GM23338 (cell line): ENCODE measurements around the gene PKP3.

Experiments used
- CREB1 ChIP-seq: fragments of 250-450 bp; sonication (Bioruptor Pico); IDR thresholded peaks from 2 replicates; pipeline ENCODE4 v1.5.0; 2020; ENCODE audit warnings: low read depth, mild to moderate bottlenecking, moderate library complexity
- CTCF ChIP-seq, 2 experiments: fragments of 200-600 bp in 1 of 2; sonication (generic) in 1 of 2; conservative IDR thresholded peaks; 2 replicates each; pipeline versions ENCODE4 v1.5.1 to v1.6.1; 2016 to 2017; ENCODE audit warnings: antibody characterized with exemption in 2 of 2, low read depth in 2 of 2, mild to moderate bottlenecking in 2 of 2, moderate library complexity in 1 of 2
- ETS1 ChIP-seq: IDR thresholded peaks from 2 replicates; pipeline ENCODE4 v1.6.1; 2016; ENCODE audit warnings: antibody characterized with exemption
- EZH2 ChIP-seq: fragments of 200-600 bp; sonication (generic); IDR thresholded peaks from one replicate; pipeline ENCODE4 v1.8.0; 2017; ENCODE audit warnings: antibody characterized with exemption, mild to moderate bottlenecking, low read depth; ENCODE audit not compliant: unreplicated experiment
- EZH2phosphoT487 ChIP-seq: fragments of 200-600 bp; sonication (generic); IDR thresholded peaks from one replicate; pipeline ENCODE4 v1.8.1; 2018; ENCODE audit warnings: antibody characterized with exemption; ENCODE audit not compliant: unreplicated experiment
- JUNB ChIP-seq: IDR thresholded peaks from one replicate; pipeline ENCODE4 v1.6.1; 2016; ENCODE audit warnings: antibody characterized with exemption; ENCODE audit not compliant: unreplicated experiment
- NANOG ChIP-seq: IDR thresholded peaks from 2 replicates; pipeline ENCODE4 v1.6.1; 2016; ENCODE audit warnings: antibody characterized with exemption, borderline replicate concordance
- POLR2AphosphoS5 ChIP-seq: IDR thresholded peaks from 2 replicates; pipeline ENCODE4 v1.6.1; 2016; ENCODE audit warnings: antibody characterized with exemption, low read depth
- STAT1 ChIP-seq: IDR thresholded peaks from one replicate; pipeline ENCODE4 v1.6.1; 2016; ENCODE audit warnings: antibody characterized with exemption; ENCODE audit not compliant: unreplicated experiment
- ZNF114 ChIP-seq: fragments of 250-450 bp; sonication (Bioruptor Pico); IDR thresholded peaks from 2 replicates; pipeline ENCODE4 v1.5.0; 2020; ENCODE audit warnings: mild to moderate bottlenecking, moderate library complexity
- ZNF331 ChIP-seq: fragments of 250-450 bp; sonication (Bioruptor Pico); IDR thresholded peaks from 2 replicates; pipeline ENCODE4 v1.5.0; 2020; ENCODE audit warnings: low read depth, mild to moderate bottlenecking, moderate library complexity
- ZNF462 ChIP-seq: fragments of 250-450 bp; sonication (Bioruptor Pico); IDR thresholded peaks from 2 replicates; pipeline ENCODE4 v1.5.0; 2020; ENCODE audit warnings: mild to moderate bottlenecking, moderate library complexity
- TF ChIP-seq, protein P1 (sequence below): IDR thresholded peaks from one replicate; pipeline ENCODE4 v1.6.1; 2018; ENCODE audit warnings: antibody characterized with exemption; ENCODE audit not compliant: unreplicated experiment

- TF ChIP-seq CTCF (conservative IDR thresholded peaks at IDR 0.05; ENCODE audit: low read depth in 2 of 2) (no peak), ETS1 (no peak), POLR2AphosphoS5 (no peak), STAT1 (no peak), EZH2phosphoT487 (no peak), EZH2 (no peak), CREB1 (no peak), NANOG (no peak), JUNB (no peak), ZNF114 (no peak), ZNF462 (CRISPR knock-in tag) (no peak), ZNF331 (CRISPR knock-in tag) (no peak)
- TF ChIP-seq, protein P1, sequence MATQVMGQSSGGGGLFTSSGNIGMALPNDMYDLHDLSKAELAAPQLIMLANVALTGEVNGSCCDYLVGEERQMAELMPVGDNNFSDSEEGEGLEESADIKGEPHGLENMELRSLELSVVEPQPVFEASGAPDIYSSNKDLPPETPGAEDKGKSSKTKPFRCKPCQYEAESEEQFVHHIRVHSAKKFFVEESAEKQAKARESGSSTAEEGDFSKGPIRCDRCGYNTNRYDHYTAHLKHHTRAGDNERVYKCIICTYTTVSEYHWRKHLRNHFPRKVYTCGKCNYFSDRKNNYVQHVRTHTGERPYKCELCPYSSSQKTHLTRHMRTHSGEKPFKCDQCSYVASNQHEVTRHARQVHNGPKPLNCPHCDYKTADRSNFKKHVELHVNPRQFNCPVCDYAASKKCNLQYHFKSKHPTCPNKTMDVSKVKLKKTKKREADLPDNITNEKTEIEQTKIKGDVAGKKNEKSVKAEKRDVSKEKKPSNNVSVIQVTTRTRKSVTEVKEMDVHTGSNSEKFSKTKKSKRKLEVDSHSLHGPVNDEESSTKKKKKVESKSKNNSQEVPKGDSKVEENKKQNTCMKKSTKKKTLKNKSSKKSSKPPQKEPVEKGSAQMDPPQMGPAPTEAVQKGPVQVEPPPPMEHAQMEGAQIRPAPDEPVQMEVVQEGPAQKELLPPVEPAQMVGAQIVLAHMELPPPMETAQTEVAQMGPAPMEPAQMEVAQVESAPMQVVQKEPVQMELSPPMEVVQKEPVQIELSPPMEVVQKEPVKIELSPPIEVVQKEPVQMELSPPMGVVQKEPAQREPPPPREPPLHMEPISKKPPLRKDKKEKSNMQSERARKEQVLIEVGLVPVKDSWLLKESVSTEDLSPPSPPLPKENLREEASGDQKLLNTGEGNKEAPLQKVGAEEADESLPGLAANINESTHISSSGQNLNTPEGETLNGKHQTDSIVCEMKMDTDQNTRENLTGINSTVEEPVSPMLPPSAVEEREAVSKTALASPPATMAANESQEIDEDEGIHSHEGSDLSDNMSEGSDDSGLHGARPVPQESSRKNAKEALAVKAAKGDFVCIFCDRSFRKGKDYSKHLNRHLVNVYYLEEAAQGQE: no peak
These were observed 13.7 kb downstream of the PKP3 start for GRCh38 chr11:407651-408123.
